GM18907 (cell line): ENCODE results near the gene ALOXE3.
"Not testable (repeated sequence)": the region's sequence is repeated elsewhere in the genome, so short reads cannot be mapped to it uniquely, and the experiment has no call there.

ENCODE experiments used
- ATAC-seq: cut with Tn5 transposase; IDR thresholded peaks from one replicate; pipeline ENCODE4 v1.9.1; 2021; ENCODE audit warnings: mild to moderate bottlenecking, moderate library complexity; ENCODE audit not compliant: unreplicated experiment

The ALOXE3 gene

GRCh38 chr17:8122924-8123694 lies 4.8 kb upstream of the ALOXE3 start:
- ATAC-seq, result no peak

- ATAC-seq, result no peak
Observed at GRCh38 chr17:8122422-8122923, 4.2 kb upstream of the ALOXE3 start.

GRCh38 chr17:8121681-8122421 lies 3.5 kb upstream of the ALOXE3 start:
- ATAC-seq, result peak; percentile 23

- no peak for ATAC-seq
Observed at GRCh38 chr17:8121407-8121680, 3.0 kb upstream of the ALOXE3 start.

- ATAC-seq, result no peak
Observed at GRCh38 chr17:8120520-8121406, 2.4 kb upstream of the ALOXE3 start.

GRCh38 chr17:8119581-8120519 lies 1.5 kb upstream of the ALOXE3 start:
- ATAC-seq, result peak; percentile 37

GRCh38 chr17:8118769-8119580 lies 661 bp upstream of the ALOXE3 start:
- ATAC-seq, result peak; percentile 44

- ATAC-seq, result no peak
Observed at GRCh38 chr17:8117367-8117979, 841 bp downstream of the ALOXE3 start.

GRCh38 chr17:8116776-8117175 lies 1.5 kb downstream of the ALOXE3 start:
- ATAC-seq, result no peak

GRCh38 chr17:8110907-8111306 lies 7.4 kb downstream of the ALOXE3 start:
- ATAC-seq, result no peak

- ATAC-seq, result no peak
Observed at GRCh38 chr17:8110456-8110804, 7.9 kb downstream of the ALOXE3 start.

- ATAC-seq, result no peak
Observed at GRCh38 chr17:8109661-8110455, 8.5 kb downstream of the ALOXE3 start.

- no peak for ATAC-seq
Observed at GRCh38 chr17:8108972-8109660, 9.2 kb downstream of the ALOXE3 start.

- not testable (repeated sequence) for ATAC-seq
Observed at GRCh38 chr17:8106980-8107379, 11.3 kb downstream of the ALOXE3 start.

GRCh38 chr17:8105957-8106398 lies 12.3 kb downstream of the ALOXE3 start:
- ATAC-seq, result no peak

GRCh38 chr17:8104911-8105310 lies 13.4 kb downstream of the ALOXE3 start:
- no peak for ATAC-seq

- no peak for ATAC-seq
Observed at GRCh38 chr17:8103549-8103948, 14.8 kb downstream of the ALOXE3 start.

- no peak for ATAC-seq
Observed at GRCh38 chr17:8101721-8102120, 16.6 kb downstream of the ALOXE3 start.
